GM21529 (cell line): ENCODE results near the gene MS4A10.
"Not testable (repeated sequence)": the region's sequence is repeated elsewhere in the genome, so short reads cannot be mapped to it uniquely, and the experiment has no call there.

ENCODE experiments used
- ATAC-seq: cut with Tn5 transposase; IDR thresholded peaks from one replicate; pipeline ENCODE4 v1.9.1; 2021; ENCODE audit not compliant: unreplicated experiment

MS4A10 gene

DNA sequence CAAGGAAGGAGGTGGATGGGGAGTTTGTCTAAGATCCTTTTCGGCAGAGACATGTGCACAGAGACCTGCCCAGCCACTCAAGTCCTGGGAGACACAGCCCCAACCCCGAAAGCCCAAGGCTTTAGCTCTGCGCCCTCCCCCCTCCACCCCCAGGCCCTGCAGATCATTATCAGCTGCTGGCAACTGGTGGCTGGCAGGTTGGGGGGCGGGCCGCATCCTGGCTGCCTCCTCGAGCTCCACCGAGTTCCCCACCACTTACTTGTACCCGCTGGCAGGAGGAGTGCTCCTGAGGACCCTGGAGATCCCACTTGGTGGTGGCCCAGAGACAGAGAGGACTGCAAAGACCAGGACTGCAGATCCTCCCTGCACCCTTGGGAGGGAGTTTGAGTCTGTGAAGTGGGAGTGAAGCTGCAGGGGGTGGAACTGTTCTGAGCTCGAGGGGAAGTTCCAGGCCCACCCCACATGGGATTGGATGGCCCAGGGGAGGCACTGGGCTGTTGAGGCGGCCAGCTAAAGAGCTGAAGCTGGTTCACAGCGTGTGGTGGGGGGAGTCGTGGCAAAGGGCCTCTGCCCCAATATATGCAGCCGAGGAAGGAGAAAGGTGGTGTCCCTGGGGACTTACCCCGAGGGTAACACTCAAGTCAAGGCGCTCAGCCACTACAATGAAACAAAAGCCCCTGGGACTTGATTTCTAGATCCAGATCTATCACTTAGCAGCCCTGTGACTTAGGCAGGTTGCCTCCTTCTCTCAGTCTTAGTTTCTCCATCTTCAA, 36.9 kb downstream of the MS4A10 start:
- ATAC-seq: no peak

- not testable (repeated sequence) for ATAC-seq
Measured at GRCh38 chr11:60823745-60824306, 38.7 kb downstream of the MS4A10 start.

DNA sequence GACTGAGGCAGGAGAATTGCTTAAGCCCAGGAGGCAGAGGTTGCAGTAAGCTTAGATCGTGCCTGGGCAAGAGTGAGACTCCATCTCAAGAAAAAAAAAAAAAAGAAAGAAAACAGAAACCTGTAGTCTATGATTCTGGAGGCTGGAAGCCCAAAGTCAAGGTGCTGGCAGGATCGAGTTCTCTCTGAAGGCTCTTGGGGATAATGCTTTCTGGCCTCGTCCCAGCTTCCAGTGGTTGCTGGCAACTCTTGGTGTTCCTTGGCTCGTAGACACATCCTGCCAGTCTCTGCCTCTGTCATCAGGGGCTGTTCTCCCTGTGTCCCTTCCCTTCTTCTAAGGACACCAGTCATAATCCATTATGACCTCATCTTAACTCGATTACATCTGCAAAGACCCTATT, 40.0 kb downstream of the MS4A10 start:
- ATAC-seq: no peak

DNA sequence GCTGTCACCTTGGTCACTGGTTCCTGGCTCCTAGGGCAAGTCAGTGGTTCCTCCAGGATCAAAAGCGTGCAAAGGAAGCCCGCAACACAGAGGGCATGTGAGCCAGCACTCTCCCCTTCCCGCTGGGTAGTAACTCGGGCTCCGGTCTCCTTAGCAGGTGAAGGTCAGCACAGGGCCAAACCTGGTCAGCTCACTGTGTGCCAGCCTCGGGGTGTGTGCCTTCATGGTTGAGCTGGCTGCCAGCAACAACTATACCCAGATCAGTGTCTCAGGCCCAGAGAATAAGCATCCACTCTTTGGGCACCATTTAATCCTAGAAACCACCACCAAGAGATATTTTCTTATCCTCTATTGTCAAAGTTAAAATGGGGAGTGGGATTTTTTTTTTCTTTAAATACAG, 40.7 kb downstream of the MS4A10 start:
- no peak for ATAC-seq

DNA sequence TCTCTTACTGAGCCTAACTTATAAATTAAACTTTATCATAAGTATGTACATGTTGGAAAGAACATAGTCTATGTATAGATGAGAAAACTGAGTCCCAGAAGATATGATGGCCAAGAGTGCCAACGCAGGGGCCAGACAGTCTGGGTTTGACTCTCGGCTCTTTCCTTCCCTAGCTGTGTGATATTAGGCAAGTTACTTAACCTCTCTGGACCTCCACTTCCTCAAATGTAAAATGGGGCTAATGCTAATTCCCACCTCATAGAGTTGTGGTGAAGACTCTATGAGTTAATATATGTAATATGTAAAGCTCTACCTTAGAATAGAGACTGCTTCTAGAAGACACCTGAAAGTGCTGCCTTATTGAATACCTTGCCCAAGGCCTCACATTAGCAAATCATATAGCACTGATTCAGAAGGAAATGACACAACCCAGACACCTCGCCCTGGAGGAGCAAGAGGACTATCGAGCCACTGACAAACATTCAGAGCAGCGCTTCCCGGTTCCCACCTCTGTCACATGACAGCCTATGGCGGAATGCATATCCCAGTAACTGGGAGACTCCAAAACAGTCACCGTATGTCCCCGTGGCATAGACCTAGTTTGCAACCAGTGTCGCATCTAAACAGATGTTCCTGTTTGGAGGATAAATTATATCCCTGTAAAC, 45.5 kb downstream of the MS4A10 start:
- ATAC-seq: peak; percentile 22

DNA sequence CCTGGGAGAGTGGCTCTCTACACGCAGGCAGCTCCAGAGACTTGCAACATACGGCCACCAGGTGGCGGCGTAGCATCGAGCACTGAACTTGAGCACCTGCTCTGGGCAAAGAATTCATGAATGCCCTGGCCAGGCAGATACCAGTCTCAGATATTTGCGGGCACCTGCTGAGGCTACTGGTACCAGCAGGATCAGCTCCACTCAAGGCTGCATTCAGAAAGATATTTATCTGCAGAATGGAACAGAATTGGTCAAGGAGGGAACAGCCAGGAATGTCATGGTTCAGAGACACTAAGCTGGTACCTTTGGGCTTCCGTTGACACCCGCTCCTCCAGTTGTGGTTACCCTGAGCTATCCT, 46.0 kb downstream of the MS4A10 start:
- peak; percentile 79 for ATAC-seq

- no peak for ATAC-seq
Measured at GRCh38 chr11:60831501-60832079, 46.5 kb downstream of the MS4A10 start.

- ATAC-seq: no peak
Measured at GRCh38 chr11:60834742-60835533, 49.8 kb downstream of the MS4A10 start.

GRCh38 chr11:60835534-60835846, 50.4 kb downstream of the MS4A10 start:
- ATAC-seq: no peak

DNA sequence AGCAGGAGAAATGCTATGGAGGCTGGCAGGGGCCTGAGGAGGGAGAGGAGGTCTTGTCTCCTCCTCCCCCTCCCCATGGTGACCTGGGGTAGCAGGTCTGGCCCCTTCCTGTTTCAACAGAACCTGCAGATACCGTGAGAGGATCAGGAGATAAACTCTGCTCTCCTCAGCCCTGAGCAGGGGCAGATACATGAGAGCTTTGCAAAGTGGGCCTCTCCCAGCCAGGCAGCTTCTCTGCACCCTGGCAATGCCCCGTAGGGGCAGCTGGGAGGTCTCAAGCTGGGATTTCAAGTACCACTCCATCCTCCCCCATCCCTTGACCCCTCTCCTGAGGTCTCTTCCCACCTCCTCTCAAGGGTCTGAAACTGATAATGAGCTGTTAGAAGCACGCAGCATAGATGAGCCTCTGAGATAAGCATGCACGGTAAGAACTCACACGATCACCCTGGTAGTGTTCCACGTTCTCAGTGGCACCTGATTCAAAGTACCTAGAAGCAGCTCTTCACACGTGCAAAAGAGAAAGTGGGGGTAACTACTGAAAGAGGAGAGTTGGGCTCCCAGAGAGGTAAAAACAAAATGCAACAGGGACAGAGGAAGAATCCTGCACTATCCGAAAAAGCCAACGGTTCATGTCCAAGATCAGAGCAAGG, 51.9 kb downstream of the MS4A10 start:
- ATAC-seq: no peak

GRCh38 chr11:60838132-60838531, 53.0 kb downstream of the MS4A10 start:
- no peak for ATAC-seq

- no peak for ATAC-seq
Measured at GRCh38 chr11:60840470-60841430, 55.6 kb downstream of the MS4A10 start.

DNA sequence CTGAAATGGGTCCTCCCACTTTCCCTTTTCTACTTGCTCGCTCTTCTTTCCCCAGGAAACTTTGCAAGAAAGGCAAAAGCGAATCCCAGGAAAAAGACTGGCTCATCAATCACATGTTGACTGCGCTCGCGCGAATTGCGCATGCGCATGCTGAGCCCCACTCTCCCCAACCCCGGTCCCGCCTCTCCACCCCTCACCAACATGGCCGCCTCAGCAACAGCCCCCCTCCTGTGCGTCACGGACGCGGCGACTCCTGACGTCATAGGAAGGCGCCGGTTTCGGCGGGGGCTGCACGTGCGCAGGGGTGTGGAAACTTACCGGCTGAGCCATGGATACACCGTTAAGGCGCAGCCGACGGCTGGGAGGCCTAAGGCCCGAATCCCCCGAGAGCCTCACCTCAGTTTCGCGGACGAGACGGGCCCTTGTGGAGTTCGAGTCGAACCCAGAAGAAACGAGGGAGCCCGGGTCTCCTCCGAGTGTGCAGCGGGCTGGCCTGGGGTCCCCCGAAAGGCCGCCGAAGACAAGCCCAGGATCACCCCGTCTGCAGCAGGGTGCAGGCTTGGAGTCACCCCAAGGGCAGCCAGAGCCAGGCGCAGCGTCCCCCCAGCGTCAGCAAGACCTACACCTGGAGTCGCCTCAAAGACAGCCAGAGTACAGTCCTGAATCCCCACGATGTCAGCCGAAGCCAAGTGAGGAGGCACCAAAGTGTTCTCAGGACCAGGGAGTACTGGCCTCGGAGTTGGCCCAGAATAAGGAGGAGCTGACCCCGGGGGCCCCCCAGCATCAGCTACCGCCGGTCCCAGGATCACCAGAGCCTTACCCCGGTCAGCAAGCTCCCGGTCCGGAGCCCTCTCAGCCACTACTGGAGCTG, 56.9 kb downstream of the MS4A10 start, which contains the start of gene CCDC86:
Gene CCDC86, plus strand, starts transcription at position 317 of the 871 bp plus-strand sequence. Its CDS starts 12 bp downstream, at position 329.
- peak; percentile 69 for ATAC-seq

GRCh38 chr11:60842668-60843600, 57.8 kb downstream of the MS4A10 start:
- no peak for ATAC-seq

DNA sequence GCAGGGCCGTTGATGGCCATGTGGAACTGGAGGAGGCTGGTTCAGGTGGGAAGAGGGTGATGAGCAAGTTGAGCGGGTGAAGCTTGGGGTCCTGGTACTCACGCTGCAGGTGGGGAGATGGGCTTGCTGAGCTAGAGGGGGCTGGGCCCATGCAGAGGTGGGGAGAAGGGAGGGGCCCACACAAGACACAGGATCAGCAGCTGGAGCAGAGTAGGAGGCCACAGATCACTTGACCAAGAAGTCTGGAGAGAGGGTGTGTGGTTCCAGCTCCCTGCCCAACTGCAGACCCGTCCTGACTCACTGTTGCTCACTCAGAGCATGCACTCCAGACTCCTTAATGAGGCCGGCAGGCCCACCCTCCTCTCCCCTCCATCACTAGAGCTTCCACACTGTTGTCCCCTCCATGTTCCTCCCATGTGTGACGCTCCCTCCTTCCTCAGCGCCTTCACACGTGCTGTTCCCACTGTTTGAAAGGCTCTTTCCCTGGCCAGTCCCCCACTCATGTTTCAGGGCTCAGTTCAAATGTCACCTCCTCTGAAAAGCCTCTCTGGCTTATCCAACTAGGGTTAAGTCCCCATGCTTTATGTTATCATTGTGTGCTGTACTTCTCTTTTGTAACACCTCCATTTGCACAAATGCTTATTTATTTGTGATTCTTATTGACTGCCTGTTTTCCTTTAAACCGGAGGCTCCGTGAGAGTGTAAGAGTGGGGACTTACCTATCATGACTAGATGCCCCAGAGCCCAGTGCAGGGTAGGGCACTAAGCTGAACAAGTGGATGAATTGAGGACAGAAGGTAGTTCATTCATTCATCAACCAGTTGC, 59.1 kb downstream of the MS4A10 start:
- ATAC-seq: no peak

- no peak for ATAC-seq
Measured at GRCh38 chr11:60844870-60845221, 59.7 kb downstream of the MS4A10 start.

GRCh38 chr11:60845338-60845737, 60.2 kb downstream of the MS4A10 start:
- no peak for ATAC-seq
